ENCODE measurements around the gene THSD4.

Gene THSD4

DNA sequence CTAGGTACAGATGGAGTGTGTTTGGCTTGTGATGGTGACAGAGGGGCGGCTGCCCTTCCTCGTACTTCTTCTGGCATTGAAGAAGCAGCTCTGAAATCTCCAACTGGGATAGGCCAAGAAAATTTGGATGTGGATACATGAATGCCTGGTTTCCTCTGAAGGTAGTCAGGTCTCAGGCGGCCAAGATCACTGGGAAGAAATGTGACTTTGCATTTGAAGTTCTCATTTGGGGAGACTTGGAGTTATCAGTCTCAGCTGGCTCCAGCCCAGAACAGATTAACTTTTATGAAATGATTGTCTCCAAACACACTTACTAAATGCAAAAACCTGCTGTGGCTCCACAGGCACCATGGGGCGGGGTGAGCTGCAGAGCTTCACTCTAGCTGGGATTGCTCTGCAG lies 215.9 kb downstream of the THSD4 start:
- Histone ChIP-seq H3K27ac (no peak overlapping the region), H3K4me3 (no peak overlapping the region)
- no peak for DNase-seq (ENCODE audit: low spot score)
- TF ChIP-seq, protein P1, sequence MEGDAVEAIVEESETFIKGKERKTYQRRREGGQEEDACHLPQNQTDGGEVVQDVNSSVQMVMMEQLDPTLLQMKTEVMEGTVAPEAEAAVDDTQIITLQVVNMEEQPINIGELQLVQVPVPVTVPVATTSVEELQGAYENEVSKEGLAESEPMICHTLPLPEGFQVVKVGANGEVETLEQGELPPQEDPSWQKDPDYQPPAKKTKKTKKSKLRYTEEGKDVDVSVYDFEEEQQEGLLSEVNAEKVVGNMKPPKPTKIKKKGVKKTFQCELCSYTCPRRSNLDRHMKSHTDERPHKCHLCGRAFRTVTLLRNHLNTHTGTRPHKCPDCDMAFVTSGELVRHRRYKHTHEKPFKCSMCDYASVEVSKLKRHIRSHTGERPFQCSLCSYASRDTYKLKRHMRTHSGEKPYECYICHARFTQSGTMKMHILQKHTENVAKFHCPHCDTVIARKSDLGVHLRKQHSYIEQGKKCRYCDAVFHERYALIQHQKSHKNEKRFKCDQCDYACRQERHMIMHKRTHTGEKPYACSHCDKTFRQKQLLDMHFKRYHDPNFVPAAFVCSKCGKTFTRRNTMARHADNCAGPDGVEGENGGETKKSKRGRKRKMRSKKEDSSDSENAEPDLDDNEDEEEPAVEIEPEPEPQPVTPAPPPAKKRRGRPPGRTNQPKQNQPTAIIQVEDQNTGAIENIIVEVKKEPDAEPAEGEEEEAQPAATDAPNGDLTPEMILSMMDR (IDR thresholded peaks at IDR 0.05), result no peak

GRCh38 chr15:71332431-71333004 lies 217.2 kb downstream of the THSD4 start:
- Histone ChIP-seq H3K27ac (no peak overlapping the region), H3K4me3 (no peak overlapping the region)
- TF ChIP-seq, protein P1 (IDR thresholded peaks at IDR 0.05), result no peak
- no peak for DNase-seq (ENCODE audit: low spot score)

- no peak for DNase-seq (ENCODE audit: low spot score)
- Histone ChIP-seq H3K27ac (no peak overlapping the region), H3K4me3 (no peak overlapping the region)
- TF ChIP-seq, protein P1 (IDR thresholded peaks at IDR 0.05), result no peak
Observed at GRCh38 chr15:71333136-71333700, 217.9 kb downstream of the THSD4 start.

DNA sequence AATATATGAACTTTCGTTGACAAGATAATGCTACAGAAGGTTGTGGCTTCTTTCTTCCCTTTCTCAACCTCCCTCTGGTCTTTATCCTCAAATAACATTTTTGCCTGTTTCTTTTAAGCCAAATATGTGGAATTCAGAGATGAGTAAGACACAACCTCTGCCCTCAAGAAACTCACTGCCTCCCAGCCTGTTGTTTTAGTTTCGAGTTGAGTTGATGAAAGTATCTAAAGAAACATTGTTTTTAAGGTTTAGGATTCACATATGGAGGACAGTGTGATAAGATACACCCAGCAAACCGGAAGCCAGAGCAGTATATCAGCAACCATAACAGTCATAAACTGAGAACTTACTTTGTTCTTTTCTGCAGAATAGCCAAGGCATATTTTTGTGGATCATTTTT lies 218.6 kb downstream of the THSD4 start:
- no peak overlapping the region for H3K4me3 ChIP-seq
- TF ChIP-seq, protein P1 (IDR thresholded peaks at IDR 0.05), result no peak
- H3K27ac ChIP-seq, result peak overlapping the region in 1 of 2 donors; percentile 10
- DNase-seq (ENCODE audit: low spot score), result no peak

DNA sequence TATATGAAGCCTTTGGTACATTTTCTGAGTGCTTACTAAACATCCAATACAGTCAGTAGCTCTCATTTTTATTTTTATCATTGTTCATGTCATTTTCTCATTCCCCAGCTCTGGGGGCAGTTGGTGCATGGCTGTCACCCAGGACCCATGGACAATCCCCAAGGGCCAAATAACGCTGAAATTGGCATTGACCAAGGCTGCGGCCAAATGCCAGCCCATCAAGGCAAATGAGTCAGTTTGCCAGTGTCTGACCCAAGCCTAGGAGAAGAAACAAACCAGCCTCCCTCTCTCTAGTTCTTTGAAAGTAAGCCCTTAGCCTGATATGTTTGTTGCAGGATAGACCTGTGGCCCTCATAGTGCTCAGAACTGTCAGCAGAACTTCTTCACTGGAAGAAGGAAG lies 219.2 kb downstream of the THSD4 start:
- DNase-seq (ENCODE audit: low spot score), result no peak
- H3K27ac ChIP-seq, result peak overlapping the region in 1 of 2 donors; percentile 10
- TF ChIP-seq, protein P1 (IDR thresholded peaks at IDR 0.05), result no peak
- H3K4me3 ChIP-seq, result no peak overlapping the region

GRCh38 chr15:71334873-71335272 lies 219.6 kb downstream of the THSD4 start:
- Histone ChIP-seq H3K4me3 (no peak overlapping the region), H3K27ac (peak overlapping the region in 1 of 2 donors; percentile 10)
- no peak for DNase-seq (ENCODE audit: low spot score)
- TF ChIP-seq, protein P1 (IDR thresholded peaks at IDR 0.05), result no peak

DNA sequence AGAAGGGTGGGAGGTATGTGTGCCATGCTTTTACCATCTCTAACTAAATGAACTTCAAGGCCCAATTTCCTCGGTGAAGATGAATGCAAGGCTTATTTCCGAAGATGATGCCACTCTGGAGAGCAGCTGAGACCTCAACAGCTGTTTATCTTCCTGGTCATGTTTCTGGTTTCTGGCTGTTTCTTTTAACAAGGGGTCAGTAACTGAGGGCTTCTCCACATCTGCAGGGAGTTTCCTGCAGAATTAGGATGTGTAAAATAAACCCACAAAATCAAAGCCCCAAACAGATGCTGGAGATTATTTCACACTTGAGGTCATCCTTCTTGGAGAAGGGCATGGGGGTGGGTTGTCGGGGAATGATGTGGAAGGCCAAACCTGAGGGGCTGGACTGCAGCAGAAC lies 220.3 kb downstream of the THSD4 start:
- Histone ChIP-seq H3K27ac (no peak overlapping the region), H3K4me3 (no peak overlapping the region)
- TF ChIP-seq, protein P1 (IDR thresholded peaks at IDR 0.05), result no peak
- DNase-seq (ENCODE audit: low spot score), result no peak
